HK-2 (cell line): ENCODE measurements around the gene GOPC.

Experiments used
- DNase-seq: peaks from one replicate; pipeline ENCODE4 v3.0.0-alpha.2; 2018; ENCODE audit not compliant: unreplicated experiment

Gene GOPC

DNA sequence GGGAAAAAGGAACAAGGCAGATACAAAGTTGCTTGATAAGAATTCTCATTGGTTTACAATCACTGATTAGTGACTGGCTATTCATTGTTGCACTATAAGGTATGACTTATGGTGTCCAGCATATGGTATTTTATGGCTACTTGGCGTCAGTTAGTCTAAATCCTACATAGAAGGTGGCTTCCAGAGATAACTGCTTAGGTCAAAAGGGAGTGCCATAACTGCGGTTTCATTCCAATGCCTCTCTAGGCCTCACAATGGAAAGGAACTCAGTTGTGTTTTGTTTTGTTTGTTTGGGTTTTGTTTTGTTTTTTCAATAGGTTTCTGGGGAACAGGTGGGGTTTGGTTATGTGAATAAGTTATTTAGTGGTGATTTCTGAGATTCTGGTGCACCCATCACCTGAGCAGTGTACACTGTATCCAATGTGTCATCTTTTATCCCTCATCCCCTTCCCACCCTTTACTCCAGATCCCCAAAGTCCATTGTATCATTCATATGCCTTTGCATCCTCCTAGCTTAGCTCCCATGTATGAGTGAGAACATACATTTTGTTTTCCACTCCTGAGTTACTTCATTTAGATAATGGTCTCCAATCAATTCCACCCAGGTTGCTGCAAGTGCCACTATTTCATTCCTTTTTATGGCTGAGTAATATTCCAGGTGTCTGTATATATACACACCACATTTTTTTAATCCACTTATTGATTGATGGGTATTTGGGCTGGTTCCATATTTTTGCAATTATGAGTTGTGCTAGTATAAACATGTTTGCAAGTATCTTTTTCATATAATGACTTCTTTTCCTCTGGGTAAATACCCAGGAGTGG is 7.0 kb downstream of the GOPC start:
- no peak for DNase-seq

DNA sequence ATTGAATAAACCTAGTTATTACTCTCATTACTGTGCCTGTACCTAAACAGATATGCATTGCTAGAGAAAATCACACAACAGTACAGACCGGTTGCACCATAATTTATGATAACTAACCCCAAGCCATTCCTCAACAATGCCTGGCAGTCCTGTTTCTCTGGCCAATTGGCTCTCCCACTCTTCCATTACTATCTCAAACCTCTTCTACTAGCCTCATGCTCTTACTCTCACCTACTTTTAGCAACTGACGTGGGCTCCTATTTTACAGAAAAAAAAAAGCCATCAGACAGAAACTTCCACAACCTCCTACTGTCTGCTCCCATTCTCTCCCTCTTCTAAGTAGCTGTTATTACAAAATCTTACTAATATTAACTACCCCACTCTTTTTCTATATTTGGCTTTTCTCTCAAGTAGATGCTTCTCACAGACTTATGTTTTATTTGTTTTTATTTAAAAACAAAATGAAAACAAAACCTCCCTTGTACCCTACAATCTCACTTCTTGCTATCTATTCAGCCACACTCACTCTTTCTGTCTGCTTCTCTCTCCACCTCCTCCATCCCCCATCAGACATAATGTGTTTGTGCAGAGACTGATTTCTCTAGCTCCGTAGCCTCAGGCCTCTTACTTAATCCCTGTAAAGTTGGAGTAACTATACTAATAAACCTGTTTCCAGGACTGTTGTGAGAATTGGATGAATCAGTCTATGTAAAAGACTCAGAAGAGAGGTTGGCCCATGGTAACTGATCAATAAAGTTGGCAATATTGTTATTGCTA is 9.1 kb downstream of the GOPC start:
- DNase-seq = no peak

DNA sequence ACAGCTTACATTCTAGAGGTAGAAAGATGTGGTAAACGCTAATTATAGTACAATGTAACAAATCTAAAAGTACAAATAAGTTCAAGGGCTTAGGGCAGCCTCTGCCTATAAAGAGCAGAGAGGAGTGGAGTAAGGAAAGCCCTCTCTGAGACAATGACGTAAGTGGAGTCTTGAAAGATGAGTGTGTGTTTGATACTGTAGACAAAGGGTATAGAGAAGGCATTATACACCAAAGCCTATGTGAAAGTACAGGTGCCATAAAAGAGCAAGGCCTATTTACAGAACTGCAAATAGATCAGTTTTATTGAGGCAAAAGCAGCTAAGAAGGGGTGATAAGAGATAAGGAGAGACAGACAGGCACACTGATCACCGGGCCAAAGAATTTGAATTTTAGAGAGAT is 10.9 kb downstream of the GOPC start:
- DNase-seq = no peak

GRCh38 chr6:117590447-117590846 is 11.9 kb downstream of the GOPC start:
- DNase-seq = no peak

- no peak for DNase-seq
Measured at GRCh38 chr6:117585647-117586046, 16.7 kb downstream of the GOPC start.

DNA sequence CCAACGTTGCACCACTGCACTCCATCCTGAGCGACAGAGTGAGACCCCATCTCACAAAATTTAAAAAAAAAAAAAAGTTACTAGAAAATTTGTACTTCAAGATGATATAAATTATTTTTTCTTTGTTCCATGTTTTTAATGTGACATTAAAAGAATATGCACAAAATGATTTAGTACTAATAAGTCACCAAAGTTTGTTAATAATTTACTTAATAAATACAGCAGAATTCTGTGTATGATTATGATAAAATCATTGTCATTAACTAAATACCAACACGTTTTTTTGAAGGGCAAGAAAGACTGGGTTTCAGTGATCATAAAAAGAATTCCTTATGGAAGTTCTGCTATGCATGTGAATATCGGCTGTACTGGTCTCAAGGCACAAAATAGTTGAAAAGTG is 28.1 kb downstream of the GOPC start:
- no peak for DNase-seq

DNA sequence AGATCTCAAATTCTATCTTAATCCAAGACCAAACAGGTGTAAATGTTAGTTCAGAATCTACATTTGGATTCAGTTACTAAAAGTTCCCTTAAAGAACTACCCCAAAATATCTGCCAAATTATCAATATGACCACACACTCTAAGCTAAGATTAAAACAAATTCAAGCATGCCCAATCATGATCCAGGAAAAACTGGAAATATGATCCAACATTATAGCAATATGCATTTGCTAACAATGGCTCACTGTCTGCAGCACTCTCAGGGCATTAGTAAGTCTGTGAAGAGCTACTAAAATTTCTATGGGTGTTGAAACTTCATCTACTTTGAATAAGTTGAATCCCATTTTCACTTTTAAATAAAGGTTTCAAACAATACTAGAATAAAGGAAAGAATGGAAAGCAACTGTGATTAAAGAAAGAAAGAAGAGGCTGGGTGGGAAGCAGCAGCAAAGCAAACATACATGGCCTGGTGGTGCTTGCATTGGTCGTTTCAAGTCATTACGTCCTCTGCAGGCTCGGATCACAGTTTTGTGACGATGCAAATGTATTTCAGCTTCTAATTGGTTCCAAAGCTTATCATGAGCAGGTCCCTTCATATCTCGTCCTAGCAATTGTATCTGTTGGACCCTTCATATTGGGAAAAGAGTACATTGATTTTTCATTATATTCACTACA is 29.2 kb downstream of the GOPC start:
- DNase-seq = no peak

GRCh38 chr6:117568831-117569410 is 33.4 kb downstream of the GOPC start:
- no peak for DNase-seq

DNA sequence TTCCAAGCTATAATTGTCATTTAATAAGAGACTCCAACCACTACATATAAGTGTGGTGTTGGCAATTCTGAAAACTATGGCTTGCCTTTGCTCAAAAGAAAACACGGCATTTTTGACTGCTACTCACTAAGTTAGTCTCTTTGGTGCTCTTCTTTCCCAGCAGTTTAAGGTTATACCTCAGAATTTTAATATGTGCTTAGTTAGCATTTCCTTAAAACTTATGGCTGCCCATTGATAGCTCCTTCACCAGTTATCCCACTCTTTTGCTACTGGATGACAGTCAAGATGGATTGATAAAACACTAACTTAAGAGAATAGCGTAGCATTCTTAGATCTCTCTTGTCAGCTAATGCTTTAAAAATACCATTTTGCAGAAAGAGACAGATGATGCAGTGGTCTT is 34.1 kb downstream of the GOPC start:
- DNase-seq = no peak

DNA sequence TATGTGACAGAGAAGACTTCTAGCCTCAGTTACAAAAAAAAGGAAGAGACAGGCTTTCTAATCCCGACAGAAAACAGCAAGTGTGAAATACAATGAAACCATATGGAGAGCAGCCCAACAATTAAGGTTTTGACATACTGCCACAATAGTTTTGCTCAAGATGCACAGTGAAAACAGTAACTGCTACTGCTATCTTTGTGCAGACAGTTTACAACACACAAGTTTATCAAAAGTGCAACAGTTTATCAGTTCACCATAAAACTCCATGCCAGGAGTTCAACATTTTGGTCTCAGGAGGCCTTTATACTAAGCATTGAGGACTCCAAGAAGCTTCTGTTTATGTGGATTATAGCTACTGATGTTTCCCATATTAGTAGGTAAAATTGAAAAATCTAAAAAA is 37.6 kb downstream of the GOPC start:
- no peak for DNase-seq

GRCh38 chr6:117561128-117561527 is 41.2 kb downstream of the GOPC start:
- no peak for DNase-seq

GRCh38 chr6:117559299-117559698 is 43.0 kb downstream of the GOPC start:
- DNase-seq = no peak

- DNase-seq = no peak
Measured at GRCh38 chr6:117558818-117559217, 43.5 kb downstream of the GOPC start.

- DNase-seq = no peak
Measured at GRCh38 chr6:117557951-117558350, 44.4 kb downstream of the GOPC start.

DNA sequence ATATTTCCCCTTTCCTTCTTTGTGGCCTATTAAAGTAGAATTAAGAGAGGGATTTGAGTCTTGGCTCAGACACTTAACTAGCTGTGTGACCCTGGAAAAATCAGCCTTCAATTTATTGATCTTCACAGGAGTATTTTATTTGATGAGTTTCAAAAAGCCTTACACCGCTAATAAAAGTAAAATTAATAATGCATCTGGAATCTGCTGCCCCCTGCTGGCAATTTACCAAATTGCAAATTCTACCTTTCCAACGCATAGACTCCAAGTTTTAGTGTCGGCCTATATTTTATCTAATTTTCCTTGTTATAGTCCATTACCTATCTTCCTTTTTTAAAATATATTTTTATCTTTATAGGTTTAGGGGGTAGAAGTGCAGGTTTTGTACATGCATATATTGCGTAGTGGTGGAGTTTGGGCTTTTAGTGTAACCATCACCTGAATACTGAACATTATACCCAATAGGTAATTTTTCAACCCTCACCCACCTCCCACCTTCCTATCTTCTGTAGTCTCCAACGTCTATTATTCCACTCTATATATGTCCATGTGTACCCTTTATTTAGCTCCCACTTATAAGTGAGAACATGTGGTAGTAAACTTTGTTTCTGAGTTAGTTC is 46.3 kb downstream of the GOPC start:
- DNase-seq = peak; percentile 48

- no peak for DNase-seq
Measured at GRCh38 chr6:117555262-117555849, 47.0 kb downstream of the GOPC start.

- DNase-seq = no peak
Measured at GRCh38 chr6:117553142-117553541, 49.2 kb downstream of the GOPC start.

DNA sequence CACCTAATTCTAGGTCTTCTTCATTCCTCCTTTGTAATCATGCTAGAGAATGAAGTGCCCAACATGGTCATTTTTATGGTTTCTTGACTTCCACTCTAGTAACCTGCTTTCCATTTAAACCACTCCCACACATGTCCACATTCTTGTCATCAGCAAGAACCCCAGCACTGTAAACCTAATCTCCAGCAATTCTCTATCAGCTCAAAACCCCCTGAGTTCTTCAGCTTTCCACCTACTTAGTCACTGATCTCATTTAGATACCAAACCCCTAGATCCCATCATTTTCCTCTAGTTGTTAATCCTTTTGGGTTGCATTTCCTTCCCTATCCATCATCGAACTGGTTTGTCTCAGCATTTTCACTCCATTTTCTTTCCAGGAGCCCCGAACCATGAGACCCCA is 49.7 kb downstream of the GOPC start:
- DNase-seq = no peak

GRCh38 chr6:117550618-117551242 is 51.6 kb downstream of the GOPC start:
- DNase-seq = no peak

DNA sequence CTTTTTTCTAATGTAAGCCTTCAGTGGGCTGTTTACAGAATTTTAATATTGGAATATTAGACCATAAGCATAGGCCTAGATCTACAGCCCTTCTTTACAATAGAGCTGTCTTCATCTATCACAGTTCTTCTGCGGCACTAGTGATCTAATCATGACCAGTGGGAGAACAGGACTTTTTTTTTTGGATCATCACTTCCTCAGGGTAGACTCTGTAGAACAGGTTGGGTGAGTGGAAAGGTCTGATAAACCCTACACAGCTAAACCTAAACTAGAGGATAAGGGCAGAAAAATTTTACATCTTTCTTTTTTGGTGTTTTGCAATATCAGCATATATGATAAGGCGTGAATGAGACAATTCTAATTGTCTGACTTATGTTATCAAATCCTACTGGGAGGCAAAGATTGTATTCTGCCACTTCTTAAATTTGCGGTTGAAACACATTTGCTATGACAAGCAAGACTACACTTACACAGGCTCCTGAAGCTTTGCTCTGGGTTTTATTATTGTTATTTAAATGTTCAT is 52.2 kb downstream of the GOPC start:
- no peak for DNase-seq

GRCh38 chr6:117549611-117550010 is 52.7 kb downstream of the GOPC start:
- DNase-seq = no peak
